HG03025 (cell line): ENCODE results near the gene TLR10.
"Not testable (repeated sequence)": the region's sequence is repeated elsewhere in the genome, so short reads cannot be mapped to it uniquely, and the experiment has no call there.

Experiments used
- ATAC-seq: cut with Tn5 transposase; IDR thresholded peaks from one replicate; pipeline ENCODE4 v1.9.1; 2021; ENCODE audit warnings: mild to moderate bottlenecking, moderate library complexity; ENCODE audit not compliant: unreplicated experiment, low FRiP score

The TLR10 gene

GRCh38 chr4:38769441-38769840, 13.3 kb downstream of the TLR10 start:
- ATAC-seq: no peak

DNA sequence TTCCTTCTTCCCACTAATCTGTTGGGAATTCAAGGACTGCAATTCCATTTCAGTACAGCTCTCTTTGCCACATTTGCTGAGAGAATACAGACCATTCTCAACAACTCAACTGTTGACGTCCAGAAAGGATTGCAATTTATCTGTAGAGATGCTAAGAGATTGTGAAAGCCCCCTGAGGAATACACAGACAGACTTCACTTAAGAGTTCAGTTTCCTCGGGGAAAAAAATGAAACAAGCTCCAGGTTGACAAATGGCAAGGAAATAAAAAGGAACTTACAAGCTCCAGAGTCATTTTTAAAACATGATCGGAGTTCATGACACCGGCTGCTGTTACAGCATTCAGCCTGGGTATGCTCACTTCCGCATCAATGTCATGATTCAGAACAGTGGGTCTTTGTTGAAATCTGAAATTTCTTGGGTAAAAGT, 13.8 kb downstream of the TLR10 start:
- ATAC-seq: no peak

DNA sequence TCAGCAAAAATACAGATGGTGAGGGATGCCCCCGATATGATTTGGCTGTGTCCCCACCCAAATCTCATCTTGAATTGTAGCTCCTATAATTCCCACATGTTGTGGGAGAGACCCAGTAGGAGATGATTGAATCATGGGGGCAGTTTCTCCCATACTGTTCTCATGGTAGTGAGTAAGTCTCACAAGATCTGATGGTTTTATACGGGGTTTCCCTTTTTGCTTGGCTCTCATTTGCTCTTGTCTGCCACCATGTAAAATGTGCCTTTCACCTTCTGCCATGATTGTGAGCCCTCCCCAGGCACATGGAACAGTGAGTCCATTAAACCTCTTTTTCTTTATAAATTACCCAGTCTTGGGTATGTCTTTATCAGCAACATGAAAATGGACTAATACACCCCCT, 15.8 kb downstream of the TLR10 start:
- not testable (repeated sequence) for ATAC-seq

DNA sequence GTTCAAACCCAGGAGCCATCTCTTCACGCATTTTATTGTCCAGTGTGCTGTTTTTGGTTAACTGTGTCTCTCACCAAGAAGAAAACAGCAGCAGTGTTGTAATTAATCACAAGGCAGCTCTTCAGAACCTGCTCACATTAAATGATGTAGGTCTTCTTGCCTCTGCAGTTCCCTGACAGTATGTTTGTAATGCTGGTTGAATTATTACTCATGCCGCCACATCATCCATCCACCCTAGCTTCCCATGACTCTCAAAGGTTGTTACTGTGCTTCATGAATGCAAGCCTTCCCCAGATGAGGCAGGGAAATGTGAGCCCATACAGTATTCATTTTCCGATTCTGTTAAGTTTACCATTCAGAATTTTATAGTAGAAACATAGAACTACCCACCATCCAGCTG, 17.4 kb downstream of the TLR10 start:
- no peak for ATAC-seq

DNA sequence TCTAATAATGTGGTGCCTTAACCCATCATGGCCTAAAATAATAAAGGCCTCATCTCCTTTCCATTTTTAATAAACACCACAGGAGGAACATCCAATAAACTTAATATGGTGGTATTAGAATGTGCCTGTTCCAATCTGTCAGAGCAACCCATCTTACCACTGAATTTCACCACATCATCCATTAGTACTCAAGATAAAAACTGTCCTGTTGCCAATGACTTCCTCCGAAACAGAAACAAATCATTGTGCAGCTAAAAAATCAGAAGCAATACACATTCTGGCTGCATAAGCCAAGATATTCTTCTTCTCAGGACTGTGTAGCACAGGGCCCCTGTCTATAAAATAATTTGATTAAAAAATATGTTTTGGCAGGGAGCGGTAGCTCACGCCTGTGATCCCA, 18.5 kb downstream of the TLR10 start:
- ATAC-seq: no peak

DNA sequence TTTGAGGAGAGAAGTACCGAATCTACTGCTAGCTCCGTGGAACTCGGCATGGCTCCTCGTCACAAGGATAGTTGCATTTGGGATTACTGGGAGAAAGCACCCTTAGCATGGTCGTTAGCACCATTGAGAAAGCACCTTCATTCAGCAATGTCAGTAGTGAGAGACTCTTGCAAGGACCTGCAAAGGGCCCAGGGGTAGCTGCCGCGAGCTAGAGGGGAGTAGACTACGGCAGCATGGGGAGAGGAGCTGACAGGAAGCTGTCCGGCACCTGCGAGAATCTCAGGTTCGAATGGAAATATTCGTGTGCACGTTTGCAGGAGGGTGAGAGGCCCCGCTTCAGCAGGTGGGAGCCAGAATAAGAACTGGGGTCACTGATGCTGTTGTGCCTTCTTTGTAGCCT, 20.2 kb downstream of the TLR10 start:
- no peak for ATAC-seq

- no peak for ATAC-seq
Observed at GRCh38 chr4:38759790-38760122, 23.0 kb downstream of the TLR10 start.

DNA sequence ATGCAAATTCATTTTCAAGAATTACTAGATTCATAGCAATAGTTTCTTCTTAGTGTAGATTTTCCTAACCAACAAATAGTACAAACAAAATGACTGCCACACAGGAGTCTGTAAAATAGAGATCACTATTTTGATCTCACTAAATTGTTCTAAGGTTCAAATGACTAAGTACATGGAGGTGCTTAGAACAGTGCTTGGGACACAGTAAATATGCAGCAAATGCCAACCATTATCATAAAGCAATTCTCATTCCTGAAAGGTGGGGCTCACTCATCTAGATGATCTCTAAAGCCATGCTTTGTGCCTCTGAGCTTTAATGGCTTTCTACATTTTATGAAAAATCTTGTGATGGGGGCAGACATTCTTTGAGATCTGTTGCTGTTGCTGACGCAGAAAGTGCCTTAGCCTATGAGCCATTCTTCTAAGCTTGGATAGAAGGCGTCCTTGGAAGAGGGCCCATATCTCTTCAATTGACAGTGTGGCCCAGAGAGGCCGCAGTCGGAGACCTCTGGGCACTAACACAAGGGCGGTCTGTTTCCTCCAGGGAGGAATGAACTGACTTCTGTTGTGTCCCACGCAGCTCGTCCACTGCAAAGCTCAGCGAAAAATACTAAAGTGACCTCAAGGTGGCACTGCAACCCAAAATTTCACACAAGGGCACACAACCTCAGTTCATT, 23.5 kb downstream of the TLR10 start:
- no peak for ATAC-seq

GRCh38 chr4:38757945-38758600, 24.7 kb downstream of the TLR10 start:
- ATAC-seq: no peak

- ATAC-seq: no peak
Observed at GRCh38 chr4:38752941-38753806, 29.6 kb downstream of the TLR10 start.

GRCh38 chr4:38752372-38752940, 30.3 kb downstream of the TLR10 start:
- peak; percentile 91 for ATAC-seq

DNA sequence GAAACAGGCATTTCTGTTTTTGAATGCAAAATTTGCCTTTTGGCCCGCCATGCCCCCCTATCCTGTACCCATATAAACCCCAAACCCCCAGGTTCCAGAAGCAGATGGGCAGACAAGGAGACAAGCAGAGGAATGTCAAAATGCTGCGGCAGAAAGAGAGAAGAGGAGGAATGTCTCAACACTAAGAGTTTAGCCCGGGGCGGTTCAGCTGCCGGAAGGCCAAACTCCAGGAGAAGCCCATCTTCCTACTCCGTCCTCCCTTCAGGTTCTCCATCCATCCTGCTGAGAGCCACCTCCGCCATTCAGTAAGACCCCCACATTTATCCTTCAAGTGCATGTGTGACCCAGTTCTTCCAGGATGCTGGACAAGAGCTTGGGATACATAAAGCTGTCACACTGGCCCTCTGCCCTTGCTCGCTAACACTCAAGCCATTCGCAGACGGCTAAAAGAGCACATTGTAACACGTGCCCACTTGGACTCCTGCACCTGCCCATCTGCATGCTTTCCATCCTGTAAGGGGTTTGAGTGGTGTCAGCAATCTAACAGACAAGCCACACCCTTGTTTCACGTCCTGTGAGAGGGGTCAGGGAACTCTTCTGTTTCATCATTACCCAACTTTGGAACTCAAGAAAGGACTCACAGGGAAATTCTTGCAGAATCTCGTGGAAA, 31.3 kb downstream of the TLR10 start:
- ATAC-seq: no peak

GRCh38 chr4:38749336-38749735, 33.5 kb downstream of the TLR10 start:
- ATAC-seq: no peak

GRCh38 chr4:38747629-38748028, 35.2 kb downstream of the TLR10 start:
- no peak for ATAC-seq

GRCh38 chr4:38745881-38746280, 36.9 kb downstream of the TLR10 start:
- ATAC-seq: no peak

DNA sequence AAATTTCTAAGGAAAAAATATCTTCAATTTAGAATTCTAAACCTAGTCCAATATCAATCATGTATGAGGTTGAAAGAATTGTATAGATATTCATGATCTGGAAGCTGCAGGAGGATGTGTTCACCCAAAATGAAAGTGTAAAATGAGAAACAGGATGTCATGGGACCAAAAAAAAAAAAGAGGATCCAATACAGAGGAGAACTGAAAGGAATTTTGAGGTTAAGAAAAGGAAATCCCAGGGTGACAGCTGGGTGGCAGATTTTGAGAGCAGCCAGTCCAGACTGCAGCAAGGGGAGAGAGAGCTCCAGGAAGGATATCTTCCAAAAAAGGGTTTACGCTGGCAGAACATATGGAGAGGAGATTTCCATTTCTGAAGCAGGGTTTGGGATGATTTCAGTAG, 38.9 kb downstream of the TLR10 start:
- ATAC-seq: no peak

- no peak for ATAC-seq
Observed at GRCh38 chr4:38740303-38740702, 42.5 kb downstream of the TLR10 start.

- no peak for ATAC-seq
Observed at GRCh38 chr4:38738940-38739803, 43.6 kb downstream of the TLR10 start.

DNA sequence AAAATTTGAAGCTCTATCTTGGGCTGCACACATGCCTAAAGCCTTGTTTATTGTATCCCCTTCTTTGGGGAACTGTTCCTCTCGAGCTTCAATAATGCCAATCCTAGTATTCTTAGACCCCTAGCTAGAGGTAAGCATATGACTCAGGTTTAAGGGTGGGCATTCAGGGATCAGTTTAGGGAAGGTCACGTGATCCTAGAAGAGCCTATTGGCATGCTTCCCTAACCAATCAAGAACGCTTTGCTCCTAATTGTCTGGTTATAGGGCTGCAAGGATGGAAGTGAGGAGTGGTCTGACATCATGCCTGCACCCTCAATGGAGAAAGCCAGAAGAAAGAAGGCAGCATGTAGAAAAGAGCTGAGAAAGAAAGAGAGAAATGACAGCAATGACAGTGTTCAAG, 46.9 kb downstream of the TLR10 start:
- no peak for ATAC-seq

DNA sequence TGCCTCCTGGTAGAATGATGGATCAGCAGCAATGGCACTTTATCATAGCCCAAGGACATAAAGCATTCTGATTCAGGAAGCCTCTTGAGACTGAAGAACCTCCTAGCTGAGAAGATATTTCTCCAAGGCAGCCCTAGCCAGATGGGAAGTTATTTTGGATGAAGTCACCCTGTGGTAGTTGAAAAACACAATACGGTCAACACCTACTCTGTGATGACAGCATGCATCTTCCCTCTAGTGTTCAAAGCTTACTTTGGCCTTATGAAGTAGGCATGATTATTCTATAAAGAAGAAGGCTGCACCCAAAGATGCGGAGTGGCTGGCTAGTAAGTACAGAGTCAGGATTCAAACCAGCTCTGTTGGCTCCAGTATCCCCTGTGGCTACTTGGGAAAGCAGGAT, 47.9 kb downstream of the TLR10 start:
- ATAC-seq: no peak
